Limb (tissue), 2 donors: Measurements from ENCODE around the gene THBS3.
"Not testable (repeated sequence)": the region's sequence is repeated elsewhere in the genome, so short reads cannot be mapped to it uniquely, and the experiment has no call there.

Source experiments
- DNase-seq, 2 donors: peaks; one replicate each; pipeline ENCODE4 v3.0.0-alpha.2; 2016; ENCODE audit errors: extremely low spot score in 2 of 2

THBS3 gene

GRCh38 chr1:155235375-155235774, 27.7 kb upstream of the THBS3 start:
- DNase-seq: not testable (repeated sequence)

- DNase-seq: not testable (repeated sequence)
Observed at GRCh38 chr1:155233502-155233901, 25.8 kb upstream of the THBS3 start.

GRCh38 chr1:155232001-155232978, 24.6 kb upstream of the THBS3 start:
- DNase-seq: peak; percentile 72 to 76

GRCh38 chr1:155231302-155231701, 23.6 kb upstream of the THBS3 start:
- DNase-seq: not testable (repeated sequence)

- DNase-seq: no peak
Observed at GRCh38 chr1:155228096-155228427, 20.4 kb upstream of the THBS3 start.

GRCh38 chr1:155227261-155228095, 19.8 kb upstream of the THBS3 start:
- peak; percentile 99 for DNase-seq

- no peak for DNase-seq
Observed at GRCh38 chr1:155226910-155227260, 19.2 kb upstream of the THBS3 start.

- peak; percentile 81 to 86 for DNase-seq
Observed at GRCh38 chr1:155226188-155226909, 18.7 kb upstream of the THBS3 start.

GRCh38 chr1:155225404-155225759, 17.7 kb upstream of the THBS3 start:
- not testable (repeated sequence) for DNase-seq

- DNase-seq: no peak
Observed at GRCh38 chr1:155223047-155223446, 15.3 kb upstream of the THBS3 start.

GRCh38 chr1:155220211-155220965, 12.7 kb upstream of the THBS3 start:
- DNase-seq: not testable (repeated sequence)

- no peak for DNase-seq
Observed at GRCh38 chr1:155219592-155220031, 11.9 kb upstream of the THBS3 start.

GRCh38 chr1:155218854-155219591, 11.3 kb upstream of the THBS3 start:
- peak; percentile 53 to 66 for DNase-seq

- not testable (repeated sequence) for DNase-seq
Observed at GRCh38 chr1:155214702-155215101, 7.0 kb upstream of the THBS3 start.

GRCh38 chr1:155212051-155212440, 4.3 kb upstream of the THBS3 start:
- not testable (repeated sequence) for DNase-seq

GRCh38 chr1:155211381-155212050, 3.8 kb upstream of the THBS3 start:
- DNase-seq: peak; percentile 45 to 78

- no peak for DNase-seq
Observed at GRCh38 chr1:155210314-155211104, 2.8 kb upstream of the THBS3 start.

GRCh38 chr1:155209312-155209721, 1.6 kb upstream of the THBS3 start:
- DNase-seq: no peak
